Measurements from ENCODE around the gene PHACTR3. TPM values are rescaled to one million over a fixed set of nuclear protein-coding genes. Genes with fewer than 3 reads are reported as not detected.

The PHACTR3 gene
- total RNA-seq, 2 donors from 2014 or later: not detected

- no peak for ATAC-seq (replicated peaks)
- H3K4me1 Mint-ChIP-seq: no peaks in the 10 kb centered on the region
- H3K4me3 Mint-ChIP-seq: no peak overlapping the region
- H3K9me3 Mint-ChIP-seq: no peaks in the 10 kb centered on the region
- peaks cover 4% of the 10 kb centered on the region for H3K27me3 Mint-ChIP-seq
- H3K36me3 Mint-ChIP-seq (ENCODE audit: low read depth): no peaks in the 10 kb centered on the region
- H3K27ac Mint-ChIP-seq: no peak overlapping the region
These were observed 210.6 kb downstream of the PHACTR3 start for GRCh38 chr20:59814840-59815340.

GRCh38 chr20:59816146-59816738, 211.9 kb downstream of the PHACTR3 start:
- H3K27ac Mint-ChIP-seq: no peak overlapping the region
- no peak overlapping the region for H3K4me3 Mint-ChIP-seq
- ATAC-seq (replicated peaks): no peak
- no peaks in the 10 kb centered on the region for H3K36me3 Mint-ChIP-seq (ENCODE audit: low read depth)
- no peaks in the 10 kb centered on the region for H3K4me1 Mint-ChIP-seq
- no peaks in the 10 kb centered on the region for H3K9me3 Mint-ChIP-seq
- peaks cover 4% of the 10 kb centered on the region for H3K27me3 Mint-ChIP-seq

GRCh38 chr20:59817406-59817805, 213.1 kb downstream of the PHACTR3 start:
- H3K27ac Mint-ChIP-seq: no peak overlapping the region
- H3K4me1 Mint-ChIP-seq: no peaks in the 10 kb centered on the region
- H3K27me3 Mint-ChIP-seq: peaks cover 9% of the 10 kb centered on the region
- no peak overlapping the region for H3K4me3 Mint-ChIP-seq
- ATAC-seq (replicated peaks): no peak
- H3K9me3 Mint-ChIP-seq: no peaks in the 10 kb centered on the region
- no peaks in the 10 kb centered on the region for H3K36me3 Mint-ChIP-seq (ENCODE audit: low read depth)

- H3K4me3 Mint-ChIP-seq: no peak overlapping the region
- ATAC-seq (replicated peaks): no peak
- H3K4me1 Mint-ChIP-seq: no peaks in the 10 kb centered on the region
- H3K9me3 Mint-ChIP-seq: no peaks in the 10 kb centered on the region
- H3K27me3 Mint-ChIP-seq: peaks cover 9% of the 10 kb centered on the region
- no peaks in the 10 kb centered on the region for H3K36me3 Mint-ChIP-seq (ENCODE audit: low read depth)
- H3K27ac Mint-ChIP-seq: no peak overlapping the region
These were observed 213.7 kb downstream of the PHACTR3 start for GRCh38 chr20:59817846-59818615.

- Mint-ChIP-seq H3K27me3 (peaks cover 9% of the 10 kb centered on the region), H3K4me3 (no peak overlapping the region), H3K4me1 (no peaks in the 10 kb centered on the region), H3K9me3 (no peaks in the 10 kb centered on the region), H3K36me3 (ENCODE audit: low read depth) (no peaks in the 10 kb centered on the region), H3K27ac (no peak overlapping the region)
- ATAC-seq (replicated peaks): no peak
These were observed 214.6 kb downstream of the PHACTR3 start for GRCh38 chr20:59818911-59819310.

GRCh38 chr20:59819496-59820203, 215.3 kb downstream of the PHACTR3 start:
- Mint-ChIP-seq H3K27me3 (peaks cover 9% of the 10 kb centered on the region), H3K27ac (no peak overlapping the region), H3K4me1 (no peaks in the 10 kb centered on the region), H3K9me3 (no peaks in the 10 kb centered on the region), H3K36me3 (ENCODE audit: low read depth) (no peaks in the 10 kb centered on the region), H3K4me3 (no peak overlapping the region)
- no peak for ATAC-seq (replicated peaks)

- H3K4me3 Mint-ChIP-seq: no peak overlapping the region
- ATAC-seq (replicated peaks): no peak
- H3K4me1 Mint-ChIP-seq: no peaks in the 10 kb centered on the region
- no peak overlapping the region for H3K27ac Mint-ChIP-seq
- H3K36me3 Mint-ChIP-seq (ENCODE audit: low read depth): no peaks in the 10 kb centered on the region
- peaks cover 9% of the 10 kb centered on the region for H3K27me3 Mint-ChIP-seq
- no peaks in the 10 kb centered on the region for H3K9me3 Mint-ChIP-seq
These were observed 216.1 kb downstream of the PHACTR3 start for GRCh38 chr20:59820204-59821041.

GRCh38 chr20:59821201-59821600, 216.9 kb downstream of the PHACTR3 start:
- Mint-ChIP-seq H3K27ac (no peak overlapping the region), H3K36me3 (ENCODE audit: low read depth) (no peaks in the 10 kb centered on the region), H3K27me3 (peaks cover 9% of the 10 kb centered on the region), H3K4me1 (no peaks in the 10 kb centered on the region), H3K4me3 (no peak overlapping the region), H3K9me3 (no peaks in the 10 kb centered on the region)
- ATAC-seq (replicated peaks): no peak

GRCh38 chr20:59821788-59822187, 217.4 kb downstream of the PHACTR3 start:
- Mint-ChIP-seq H3K27me3 (peaks cover 8% of the 10 kb centered on the region), H3K36me3 (ENCODE audit: low read depth) (no peaks in the 10 kb centered on the region), H3K4me3 (no peak overlapping the region), H3K9me3 (no peaks in the 10 kb centered on the region), H3K27ac (no peak overlapping the region), H3K4me1 (no peaks in the 10 kb centered on the region)
- ATAC-seq (replicated peaks): no peak

- peaks cover 8% of the 10 kb centered on the region for H3K27me3 Mint-ChIP-seq
- ATAC-seq (replicated peaks): no peak
- no peaks in the 10 kb centered on the region for H3K9me3 Mint-ChIP-seq
- no peaks in the 10 kb centered on the region for H3K36me3 Mint-ChIP-seq (ENCODE audit: low read depth)
- H3K4me1 Mint-ChIP-seq: no peaks in the 10 kb centered on the region
- H3K27ac Mint-ChIP-seq: no peak overlapping the region
- no peak overlapping the region for H3K4me3 Mint-ChIP-seq
These were observed 218.1 kb downstream of the PHACTR3 start for GRCh38 chr20:59822291-59823029.

GRCh38 chr20:59823030-59823423, 218.7 kb downstream of the PHACTR3 start:
- Mint-ChIP-seq H3K27ac (no peak overlapping the region), H3K27me3 (peaks cover 8% of the 10 kb centered on the region), H3K4me3 (no peak overlapping the region), H3K9me3 (no peaks in the 10 kb centered on the region), H3K36me3 (ENCODE audit: low read depth) (no peaks in the 10 kb centered on the region), H3K4me1 (no peaks in the 10 kb centered on the region)
- ATAC-seq (replicated peaks): no peak

- no peaks in the 10 kb centered on the region for H3K9me3 Mint-ChIP-seq
- no peaks in the 10 kb centered on the region for H3K36me3 Mint-ChIP-seq (ENCODE audit: low read depth)
- H3K4me3 Mint-ChIP-seq: no peak overlapping the region
- peaks cover 11% of the 10 kb centered on the region for H3K27me3 Mint-ChIP-seq
- no peak overlapping the region for H3K27ac Mint-ChIP-seq
- ATAC-seq (replicated peaks): no peak
- H3K4me1 Mint-ChIP-seq: no peaks in the 10 kb centered on the region
These were observed 219.3 kb downstream of the PHACTR3 start for GRCh38 chr20:59823491-59824259.
